Stomach (tissue), 4 donors: Measurements from ENCODE around the gene PLCB1.

ENCODE experiments used
- CTCF ChIP-seq, 7 experiments: fragments of 450-650 bp in 4 of 7; fragments of 200-600 bp in 3 of 7; sonication (generic) in 3 of 7; IDR thresholded peaks; one replicate each; pipeline ENCODE4 v1.5.1; 2016 to 2019; ENCODE audit warnings: antibody characterized with exemption in 7 of 7, control low read depth in 2 of 7, mild to moderate bottlenecking in 1 of 7
- POLR2A ChIP-seq, 4 donors: fragments of 450-650 bp; IDR thresholded peaks; one replicate each; pipeline ENCODE4 v1.6.1; 2016; ENCODE audit warnings: antibody characterized with exemption in 4 of 4, control low read depth in 2 of 4, mild to moderate bottlenecking in 1 of 4, moderate library complexity in 1 of 4
- POLR2AphosphoS5 ChIP-seq, 3 donors: sonication (generic); formaldehyde crosslinking; IDR thresholded peaks; one replicate each; pipeline ENCODE4 v1.6.1; 2016; ENCODE audit warnings: antibody characterized with exemption in 3 of 3

- TF ChIP-seq CTCF (IDR thresholded peaks at IDR 0.05): no peak
- no peak for TF ChIP-seq POLR2A (IDR thresholded peaks at IDR 0.05)
- TF ChIP-seq POLR2AphosphoS5 (IDR thresholded peaks at IDR 0.05): no peak
These were observed 357.2 kb downstream of the PLCB1 start for GRCh38 chr20:8489094-8489883.
